HG03521 (cell line): Measurements from ENCODE around the gene CEP89.
A peak's percentile ranks its signal among the peaks of the same experiment; 100 is the strongest.
"Not testable (repeated sequence)": the region's sequence is repeated elsewhere in the genome, so short reads cannot be mapped to it uniquely, and the experiment has no call there.

Source experiments
- ATAC-seq: cut with Tn5 transposase; IDR thresholded peaks from one replicate; pipeline ENCODE4 v1.9.1; 2021; ENCODE audit warnings: mild to moderate bottlenecking, moderate library complexity; ENCODE audit not compliant: unreplicated experiment

CEP89 gene

DNA sequence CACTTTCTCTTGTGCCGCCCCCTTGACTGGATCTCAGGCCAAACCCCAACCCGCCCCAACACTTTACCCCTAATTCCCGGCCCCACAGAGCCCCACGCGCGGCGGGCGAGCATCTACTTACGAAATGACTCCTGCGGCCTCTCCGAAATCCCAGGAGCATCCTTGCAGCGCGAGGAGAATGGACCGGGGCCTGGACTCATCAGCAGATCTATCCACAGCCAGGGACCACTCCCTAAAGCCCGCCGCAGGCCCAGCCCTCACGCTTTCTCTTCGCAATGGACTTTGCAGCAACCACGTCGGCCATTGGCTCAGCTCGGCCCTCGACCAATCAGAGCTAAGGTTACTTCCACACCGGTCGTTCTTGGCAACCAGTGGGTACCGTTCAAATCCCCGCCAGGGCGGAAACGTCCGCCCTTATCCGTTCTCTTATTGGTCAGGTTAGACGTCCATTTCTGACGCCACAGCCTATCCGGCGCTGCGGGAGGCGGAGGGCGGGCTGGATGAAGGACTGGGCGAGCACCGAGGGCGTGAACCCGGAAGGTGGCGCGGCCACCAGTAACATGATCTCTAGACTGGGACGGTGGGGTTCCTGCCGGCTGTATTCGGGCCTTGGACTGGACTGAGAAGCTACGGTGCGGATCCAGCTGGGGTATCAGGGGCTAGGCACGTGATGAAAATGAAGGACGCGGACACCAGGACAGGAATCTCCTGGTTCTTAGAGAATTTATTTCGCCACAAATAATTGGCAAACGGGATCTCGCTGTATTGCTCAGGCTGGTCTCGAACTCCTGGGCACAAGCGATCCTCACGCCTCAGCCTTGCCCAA, at the start of gene CEP89, which contains the start of gene FAAP24:
CEP89 (minus strand) TSS at position 244 of the 826 bp plus-strand sequence; CDS start at position 160, 84 bp downstream.
FAAP24 (plus strand) TSS at position 528 of the 826 bp plus-strand sequence. CDS start 955 bp downstream, outside the sequence.
- peak; percentile 98 for ATAC-seq

- not testable (repeated sequence) for ATAC-seq
Measured at GRCh38 chr19:33010891-33011290, 39.1 kb upstream of the CEP89 start.

DNA sequence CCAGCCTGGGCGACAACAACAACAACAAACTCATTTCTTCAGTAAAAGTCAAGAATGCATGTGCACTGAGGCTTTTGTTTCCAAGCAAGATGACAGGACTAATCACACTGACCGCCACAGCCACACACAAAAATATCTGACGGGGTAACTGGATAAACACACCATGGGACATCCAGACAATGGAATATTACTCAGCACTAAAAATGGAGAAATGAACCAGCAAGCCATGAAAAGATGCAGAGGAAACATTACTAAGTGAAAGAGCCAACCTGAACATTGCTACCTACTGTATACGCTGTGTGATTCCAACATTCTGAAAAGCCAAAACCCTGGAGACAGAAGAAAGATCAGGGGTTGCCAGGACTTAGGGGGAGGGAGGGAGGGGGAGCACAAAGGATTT, 37.0 kb upstream of the CEP89 start:
- ATAC-seq, result no peak

DNA sequence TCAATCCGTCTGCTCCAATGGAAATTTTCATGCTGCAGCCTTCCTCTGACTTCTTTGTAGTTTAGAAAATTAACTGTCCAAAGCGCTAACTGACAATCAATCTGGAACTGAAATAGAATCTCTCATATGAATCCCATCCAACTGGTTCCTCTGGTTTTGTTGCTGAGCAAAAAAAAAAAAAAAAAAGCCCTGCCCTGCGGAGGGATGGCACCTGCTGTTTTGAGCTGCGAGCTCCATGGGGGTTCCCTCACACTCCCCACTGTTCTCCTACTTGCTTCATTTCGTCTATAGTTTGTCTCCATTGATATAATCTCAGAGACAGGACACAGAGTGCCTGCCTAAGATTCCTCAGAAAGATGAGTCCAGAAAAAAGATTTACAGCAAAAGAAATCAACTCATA, 33.7 kb upstream of the CEP89 start:
- no peak for ATAC-seq

GRCh38 chr19:33003424-33004024, 31.8 kb upstream of the CEP89 start:
- ATAC-seq, result not testable (repeated sequence)

DNA sequence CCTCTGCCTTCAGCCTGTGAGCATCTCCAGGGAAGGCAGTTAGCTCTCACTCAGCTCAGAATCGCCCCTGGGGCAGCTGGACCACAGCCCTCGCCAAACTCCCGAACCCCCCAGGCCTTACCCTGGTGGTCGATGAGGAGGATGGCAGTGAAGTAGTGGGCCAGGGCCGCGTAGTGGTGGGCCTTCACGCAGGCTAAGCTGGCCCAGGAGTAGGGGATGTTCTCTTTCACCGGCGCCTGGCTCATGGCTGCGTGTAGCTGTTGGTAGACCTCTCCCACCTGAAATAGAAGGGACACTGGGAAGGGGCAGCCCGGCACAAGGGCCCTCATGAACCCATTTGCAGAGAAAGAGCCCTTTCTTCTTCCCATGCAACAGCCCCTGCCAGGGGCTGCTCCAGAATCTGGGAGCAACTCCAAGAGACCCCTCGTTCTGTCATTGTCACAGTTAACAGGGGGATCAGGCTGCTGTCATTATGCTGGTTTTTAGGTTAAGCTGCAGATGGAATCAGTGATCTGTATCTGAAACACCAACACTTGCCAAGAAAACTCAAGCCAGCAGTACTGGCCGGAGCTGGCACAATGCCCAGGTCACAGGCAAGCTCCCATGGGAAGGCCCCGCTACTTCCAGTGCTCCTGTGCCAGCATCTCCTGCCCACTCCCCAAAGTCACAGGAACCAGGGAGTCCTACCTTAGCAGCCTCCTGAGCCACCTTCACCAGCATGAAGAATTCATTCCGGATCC, 30.5 kb upstream of the CEP89 start:
- not testable (repeated sequence) for ATAC-seq

GRCh38 chr19:33000910-33001309, 29.2 kb upstream of the CEP89 start:
- no peak for ATAC-seq

DNA sequence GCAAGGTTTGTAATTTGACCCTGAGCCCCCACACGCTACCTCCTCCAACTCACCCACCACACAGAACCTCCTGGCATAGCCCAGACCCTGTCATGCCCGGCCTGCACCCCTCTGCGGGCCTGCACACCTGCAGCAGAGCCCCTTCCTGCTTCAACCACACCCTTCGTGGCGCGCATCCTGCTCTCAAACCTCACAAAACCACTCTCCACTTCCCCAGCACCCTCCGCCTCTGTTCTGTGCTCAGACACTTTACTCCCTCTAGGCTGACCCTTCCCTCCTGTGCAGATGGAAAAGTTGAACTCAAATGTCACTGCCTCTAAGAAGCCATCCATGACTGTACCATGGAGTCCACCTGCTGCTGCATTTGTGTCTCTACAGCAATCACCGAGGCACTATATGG, 28.8 kb upstream of the CEP89 start:
- no peak for ATAC-seq

- ATAC-seq, result no peak
Measured at GRCh38 chr19:32998722-32999121, 27.0 kb upstream of the CEP89 start.

DNA sequence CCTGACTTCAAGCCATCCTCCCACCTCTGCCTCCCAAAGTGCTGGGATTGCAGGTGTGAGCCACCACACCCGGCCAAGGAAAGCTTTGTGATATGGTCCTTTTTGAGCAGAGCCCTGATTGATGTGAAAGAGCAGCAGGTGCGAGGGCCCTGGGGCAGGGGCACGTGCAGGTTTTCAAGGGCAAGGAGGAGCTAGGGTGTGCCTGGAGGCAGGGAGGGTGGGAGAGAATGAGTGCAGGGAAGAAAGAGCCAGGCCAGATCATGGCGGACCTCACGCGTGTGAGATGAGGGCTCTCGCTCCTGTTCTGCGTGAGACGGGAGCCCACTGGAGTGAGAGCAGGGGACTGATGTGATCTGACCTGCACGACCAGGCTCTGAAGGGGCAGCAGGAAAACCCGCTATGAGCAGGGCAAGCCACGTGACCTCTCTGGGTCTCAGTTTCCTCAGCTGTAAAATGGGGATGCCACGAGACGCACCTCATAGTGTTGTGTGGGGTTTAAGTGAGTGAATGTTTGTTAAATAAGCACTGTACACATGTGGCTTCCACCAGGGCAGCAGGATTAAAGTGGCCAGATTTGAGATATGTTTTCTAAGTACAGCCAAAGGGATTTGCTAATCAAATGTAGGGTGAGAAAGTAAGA, 26.1 kb upstream of the CEP89 start:
- no peak for ATAC-seq

DNA sequence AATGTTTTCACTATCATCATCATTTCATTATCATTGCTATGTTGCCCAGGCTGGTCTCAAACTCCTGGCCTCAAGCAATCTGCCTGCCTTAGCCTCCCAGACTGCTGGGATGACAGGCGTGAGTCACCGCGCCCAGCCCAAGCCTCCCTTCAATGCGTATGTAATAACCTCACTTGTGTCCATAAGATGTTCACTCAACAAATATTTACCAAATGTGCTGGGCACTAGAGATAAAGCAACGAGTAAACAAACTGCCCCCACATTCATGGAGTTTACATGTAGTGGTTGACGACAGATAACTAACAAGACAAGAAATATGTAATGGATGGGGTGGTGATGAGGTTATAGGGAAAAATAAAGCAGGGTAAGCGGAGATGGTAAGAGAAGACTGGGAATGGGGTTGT, 25.3 kb upstream of the CEP89 start:
- not testable (repeated sequence) for ATAC-seq

DNA sequence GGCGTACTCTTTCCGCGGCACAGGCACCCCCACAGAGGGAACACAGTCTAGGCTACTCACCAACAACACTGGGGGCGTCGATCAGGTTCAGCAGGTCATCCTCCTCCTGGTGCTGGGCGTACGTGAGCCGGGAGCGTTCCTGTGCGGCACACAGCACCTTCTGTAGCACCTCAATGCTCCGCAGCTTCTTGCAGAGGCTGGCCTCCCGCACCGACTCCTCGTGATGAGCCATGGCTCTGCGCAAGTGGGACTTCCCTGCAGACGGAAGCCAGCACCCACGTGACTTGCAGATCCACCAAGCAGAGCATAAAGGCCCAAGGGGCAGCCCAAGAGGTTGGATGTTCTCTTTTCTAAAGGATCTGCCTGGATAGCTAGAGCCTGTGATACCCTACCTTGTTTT, 24.2 kb upstream of the CEP89 start:
- ATAC-seq, result not testable (repeated sequence)

DNA sequence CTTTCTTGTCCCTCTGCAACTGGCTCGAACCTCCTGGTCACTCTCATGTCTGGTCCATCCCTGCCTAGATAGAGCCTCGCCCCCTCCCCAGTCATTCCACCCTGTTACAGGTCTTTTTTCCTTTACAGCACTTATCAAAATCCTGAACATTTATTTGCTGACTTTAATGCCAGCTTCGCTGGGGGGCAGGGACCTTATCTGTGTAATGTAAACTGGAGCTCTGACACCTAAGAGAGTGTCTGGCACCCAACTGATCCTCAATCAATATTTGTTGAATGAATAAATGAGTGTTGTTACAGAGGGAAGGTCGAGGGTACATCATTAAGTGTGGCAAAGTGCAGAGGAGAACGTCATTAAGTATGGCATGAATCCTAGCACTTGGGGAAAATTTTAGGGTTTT, 17.0 kb upstream of the CEP89 start:
- ATAC-seq, result no peak

DNA sequence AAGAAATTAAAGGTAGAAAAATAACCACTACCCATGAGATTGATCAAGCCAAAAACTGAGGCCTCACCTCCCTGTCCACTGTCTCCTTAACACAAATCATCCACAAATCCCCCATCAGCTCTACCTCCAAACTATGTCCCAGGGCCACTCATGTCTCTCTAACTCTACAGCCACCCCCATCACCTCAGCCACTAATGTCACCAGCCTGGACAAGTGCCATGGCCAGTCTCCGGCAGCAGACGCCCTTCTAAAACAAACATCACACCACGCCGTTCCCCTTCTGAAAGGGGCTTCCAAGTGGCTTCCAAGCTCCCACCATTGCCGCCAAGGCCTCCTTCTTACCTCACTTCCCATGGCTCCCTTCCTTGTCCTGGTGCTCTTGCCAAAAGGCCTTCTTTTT, 16.5 kb upstream of the CEP89 start:
- ATAC-seq, result not testable (repeated sequence)

- ATAC-seq, result not testable (repeated sequence)
Measured at GRCh38 chr19:32982488-32982887, 10.7 kb upstream of the CEP89 start.

DNA sequence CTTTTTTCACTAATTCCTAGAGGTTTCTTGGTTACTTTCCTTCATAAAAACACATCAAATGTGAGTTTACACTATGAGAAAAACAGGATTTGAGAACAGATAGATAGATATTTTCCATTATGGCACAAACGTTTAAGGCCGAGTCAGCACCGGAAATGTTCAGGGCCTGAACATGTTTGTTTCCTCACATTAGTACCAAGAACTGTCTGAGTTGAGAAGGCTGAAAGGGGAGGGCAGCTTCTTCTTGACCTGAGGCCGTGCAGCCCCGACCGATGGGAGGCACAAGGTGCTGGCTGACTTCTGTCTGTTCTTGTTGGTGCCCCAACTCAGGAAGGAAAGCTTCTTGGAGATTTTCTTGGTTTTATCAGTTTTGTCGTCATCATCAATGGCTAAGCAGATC, 8.0 kb upstream of the CEP89 start:
- not testable (repeated sequence) for ATAC-seq

GRCh38 chr19:32977813-32978212, 6.1 kb upstream of the CEP89 start:
- ATAC-seq, result not testable (repeated sequence)

- no peak for ATAC-seq
Measured at GRCh38 chr19:32977280-32977679, 5.5 kb upstream of the CEP89 start.

DNA sequence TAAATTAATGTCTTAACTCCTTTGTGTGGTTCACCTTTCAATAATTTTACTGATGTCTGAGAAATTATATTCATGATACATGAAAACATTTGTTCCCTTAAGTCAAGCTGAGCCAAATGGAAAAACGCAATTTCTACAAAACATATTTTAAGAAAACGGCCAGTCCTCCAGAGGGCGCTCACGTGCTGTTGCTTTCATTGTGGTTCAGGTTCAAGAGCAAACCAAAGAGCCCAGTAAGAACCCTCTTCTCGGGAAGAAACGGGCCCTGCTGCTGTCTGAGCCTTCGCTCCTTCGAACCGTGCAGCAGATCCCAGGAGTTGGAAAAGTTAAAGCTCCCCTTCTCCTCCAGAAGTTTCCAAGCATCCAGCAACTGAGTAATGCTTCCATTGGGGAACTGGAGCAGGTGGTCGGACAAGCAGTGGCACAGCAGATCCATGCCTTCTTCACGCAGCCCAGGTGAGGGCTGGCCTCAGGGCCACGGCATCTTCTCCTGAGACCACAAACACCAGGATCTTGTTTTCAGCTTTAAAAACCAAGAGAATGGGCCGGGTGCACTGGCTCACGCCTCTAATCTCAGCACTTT, 4.6 kb upstream of the CEP89 start:
- no peak for ATAC-seq

DNA sequence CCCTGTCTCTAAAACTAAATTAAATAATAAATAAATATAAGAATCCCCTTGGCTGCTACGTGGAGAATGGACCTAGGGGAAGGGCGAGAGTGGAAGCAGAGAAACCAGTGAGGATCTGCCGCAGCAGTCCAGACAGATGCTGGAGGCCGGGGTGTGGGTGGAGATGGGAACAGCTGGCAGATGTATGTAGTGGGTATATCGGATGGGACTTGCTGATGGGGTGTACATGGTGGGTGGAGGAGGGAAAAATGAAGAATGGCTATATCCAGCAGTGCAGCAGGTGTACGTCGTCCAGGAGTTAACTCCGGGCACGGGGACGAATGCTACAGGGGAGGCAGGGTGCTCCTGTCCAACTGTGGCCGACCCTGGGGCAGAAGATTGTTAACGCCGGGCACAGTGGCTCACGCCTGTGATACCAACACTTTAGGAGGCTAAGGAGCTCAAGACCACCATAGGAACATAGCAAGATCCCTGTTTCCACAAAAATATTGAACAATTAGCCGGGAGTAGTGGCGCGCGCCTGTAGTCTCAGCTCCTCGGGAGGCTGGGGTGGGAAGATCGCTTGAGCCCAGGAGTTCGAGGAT, 654 bp downstream of the CEP89 start:
- no peak for ATAC-seq
